ENCODE results near the gene FAM83G. TPM values are rescaled to one million over a fixed set of nuclear protein-coding genes. Genes with fewer than 3 reads are reported as not detected.
A peak's percentile ranks its signal among the peaks of the same experiment; 100 is the strongest.
"Not testable (repeated sequence)": the region's sequence is repeated elsewhere in the genome, so short reads cannot be mapped to it uniquely, and the experiment has no call there.

The FAM83G gene
- total and polyA plus RNA-seq, 8 donors = 2.9 to 12.1 (median 3.6) TPM

- no peak overlapping the region for H3K4me3 ChIP-seq
- peaks cover 17 to 19% of the 10 kb centered on the region in 2 donors for H3K4me1 ChIP-seq
- no peak for DNase-seq
- H3K27me3 ChIP-seq = no peaks in the 10 kb centered on the region
- no peaks in the 10 kb centered on the region for H3K9me3 ChIP-seq
- no peak for TF ChIP-seq CTCF (IDR thresholded peaks at IDR 0.05)
- H3K27ac ChIP-seq = no peak overlapping the region
- ATAC-seq = no peak
- intact Hi-C loops (cut with DNase I) = no loop called here
- H3K36me3 ChIP-seq = peaks cover 0 to 34% of the 10 kb centered on the region in 2 donors
Observed at GRCh38 chr17:18925187-18925586, 79.4 kb downstream of the FAM83G start.

- ATAC-seq; intact Hi-C loops (cut with DNase I); H3K27me3 ChIP-seq; H3K9me3 ChIP-seq; DNase-seq; H3K4me3 ChIP-seq: not testable (repeated sequence)
- Histone ChIP-seq H3K36me3 (peaks cover 0 to 29% of the 10 kb centered on the region in 2 donors), H3K4me1 (peaks cover 17 to 19% of the 10 kb centered on the region in 2 donors), H3K27ac (peak overlapping the region in 1 of 2 donors; percentile 48)
Observed at GRCh38 chr17:18922596-18922995, 82.0 kb downstream of the FAM83G start.

GRCh38 chr17:18921912-18922451, 82.6 kb downstream of the FAM83G start:
- H3K4me3 ChIP-seq = no peak overlapping the region
- H3K36me3 ChIP-seq = peaks cover 0 to 28% of the 10 kb centered on the region in 2 donors
- ATAC-seq (peak; percentile 48), DNase-seq (no peak)
- peak overlapping the region in 1 of 2 donors; percentile 48 for H3K27ac ChIP-seq
- H3K4me1 ChIP-seq = peaks cover 17 to 19% of the 10 kb centered on the region in 2 donors
- no peaks in the 10 kb centered on the region for H3K27me3 ChIP-seq
- no peak for TF ChIP-seq CTCF (IDR thresholded peaks at IDR 0.05)
- intact Hi-C loops (cut with DNase I) = no loop called here
- H3K9me3 ChIP-seq = no peaks in the 10 kb centered on the region

- Histone ChIP-seq H3K36me3 (peaks cover 0 to 29% of the 10 kb centered on the region in 2 donors), H3K9me3 (no peaks in the 10 kb centered on the region), H3K27me3 (no peaks in the 10 kb centered on the region), H3K27ac (peak overlapping the region in 1 of 2 donors; percentile 48), H3K4me3 (no peak overlapping the region), H3K4me1 (peaks cover 17 to 19% of the 10 kb centered on the region in 2 donors)
- TF ChIP-seq CTCF (IDR thresholded peaks at IDR 0.05) = no peak
- ATAC-seq (peak; percentile 19), DNase-seq (no peak)
- intact Hi-C loops (cut with DNase I) = no loop called here
Observed at GRCh38 chr17:18921485-18921884, 83.1 kb downstream of the FAM83G start.

GRCh38 chr17:18920911-18921441, 83.6 kb downstream of the FAM83G start:
- Histone ChIP-seq H3K4me1 (peaks cover 17 to 19% of the 10 kb centered on the region in 2 donors), H3K4me3 (no peak overlapping the region), H3K9me3 (no peaks in the 10 kb centered on the region), H3K27ac (peak overlapping the region; percentile 20 to 48), H3K27me3 (no peaks in the 10 kb centered on the region), H3K36me3 (peaks cover 0 to 34% of the 10 kb centered on the region in 2 donors)
- intact Hi-C loops (cut with DNase I) = no loop called here
- DNase-seq = no peak
- ATAC-seq = peak; percentile 70
- TF ChIP-seq CTCF (IDR thresholded peaks at IDR 0.05) = no peak

Measured in left lung (tissue), 10 donors.